Lung (tissue), 12 donors: ENCODE measurements around the gene ZG16B. TPM values are rescaled to one million over a fixed set of nuclear protein-coding genes. Genes with fewer than 3 reads are reported as not detected.

Source experiments
- ATAC-seq: fragments of 200-7000 bp; cut with Tn5 transposase; one replicate; pipeline ENCODE4 v1.9.1; 2020; ENCODE audit warnings: moderate number of reproducible peaks; ENCODE audit not compliant: insufficient read depth, low FRiP score
- DNase-seq, 3 donors: peaks; one replicate each; pipeline ENCODE4 v3.0.0-alpha.2; 2013 to 2017
- H3K27ac ChIP-seq, 2 donors: one replicate each; pipeline ENCODE4 v1.5.1; 2013; ENCODE audit warnings: mild to moderate bottlenecking in 2 of 2, moderate library complexity in 2 of 2, control low read depth in 1 of 2, inconsistent platforms in 1 of 2, low read depth in 1 of 2, low read length in 1 of 2
- H3K27me3 ChIP-seq, 3 donors: one replicate each; pipeline ENCODE4 v1.5.1; 2013; ENCODE audit warnings: low read length in 2 of 3; ENCODE audit not compliant: control insufficient read depth in 3 of 3, insufficient read depth in 3 of 3
- H3K36me3 ChIP-seq, 4 donors: one replicate each; pipeline ENCODE4 v1.5.1; 2013; ENCODE audit warnings: low read length in 4 of 4, mild to moderate bottlenecking in 1 of 4, moderate library complexity in 1 of 4; ENCODE audit not compliant: control insufficient read depth in 4 of 4, insufficient read depth in 4 of 4
- H3K4me1 ChIP-seq, 5 donors: one replicate each; pipeline ENCODE4 v1.5.1; 2013; ENCODE audit warnings: low read length in 5 of 5, mild to moderate bottlenecking in 2 of 5, moderate library complexity in 1 of 5; ENCODE audit not compliant: control insufficient read depth in 5 of 5, insufficient read depth in 5 of 5
- H3K4me3 ChIP-seq: one replicate; pipeline ENCODE4 v1.5.1; 2013; ENCODE audit warnings: mild to moderate bottlenecking, control low read depth, moderate library complexity
- H3K9ac ChIP-seq, 2 donors: one replicate each; pipeline ENCODE4 v1.5.1; 2013; ENCODE audit warnings: low read length in 2 of 2, control low read depth in 1 of 2; ENCODE audit not compliant: insufficient read depth in 1 of 2
- H3K9me3 ChIP-seq, 4 donors: one replicate each; pipeline ENCODE4 v1.5.1; 2013; ENCODE audit warnings: low read length in 3 of 4, mild to moderate bottlenecking in 1 of 4, moderate library complexity in 1 of 4; ENCODE audit not compliant: control insufficient read depth in 4 of 4, insufficient read depth in 3 of 4
- WGBS, 2 donors: extraction: QIAGEN DNeasy Blood & Tissue Kit; methylation state at CpG; one replicate each; pipeline ENCODE4 v1.1.7; 2013; 5-methylcytosine and 5-hydroxymethylcytosine counted together
- polyA plus RNA-seq, 2 donors: library from polyadenylated mRNA; stranded (reverse); fragments of 200-250 nt; gene quantifications; one replicate each; pipeline ENCODE4 v1.2.1, GENCODE V29; 2013
- total RNA-seq, 2 donors: library from RNA; depleted of rRNA in 1 of 2; stranded (reverse); fragments of >200 nt in 1 of 2; gene quantifications; one replicate each; pipeline ENCODE4 v1.2.1, GENCODE V29; 2014 to 2021
- TF ChIP-seq, protein P1 (sequence below): IDR thresholded peaks from 2 replicates; pipeline ENCODE4 v1.5.1; 2012; ENCODE audit warnings: mild to moderate bottlenecking; ENCODE audit errors: control extremely low read depth, extremely low read depth
- donor health status: control.
- donor health status: control.
- donor health status: Bipolar disorder and iron deficiency.
- donor health status: healthy.
- donor health status: DM: yes; HTN: yes; CAD: no.

The ZG16B gene
- total and polyA plus RNA-seq, 4 donors = 2.1 to 6.1 (median 4.3) TPM

DNA sequence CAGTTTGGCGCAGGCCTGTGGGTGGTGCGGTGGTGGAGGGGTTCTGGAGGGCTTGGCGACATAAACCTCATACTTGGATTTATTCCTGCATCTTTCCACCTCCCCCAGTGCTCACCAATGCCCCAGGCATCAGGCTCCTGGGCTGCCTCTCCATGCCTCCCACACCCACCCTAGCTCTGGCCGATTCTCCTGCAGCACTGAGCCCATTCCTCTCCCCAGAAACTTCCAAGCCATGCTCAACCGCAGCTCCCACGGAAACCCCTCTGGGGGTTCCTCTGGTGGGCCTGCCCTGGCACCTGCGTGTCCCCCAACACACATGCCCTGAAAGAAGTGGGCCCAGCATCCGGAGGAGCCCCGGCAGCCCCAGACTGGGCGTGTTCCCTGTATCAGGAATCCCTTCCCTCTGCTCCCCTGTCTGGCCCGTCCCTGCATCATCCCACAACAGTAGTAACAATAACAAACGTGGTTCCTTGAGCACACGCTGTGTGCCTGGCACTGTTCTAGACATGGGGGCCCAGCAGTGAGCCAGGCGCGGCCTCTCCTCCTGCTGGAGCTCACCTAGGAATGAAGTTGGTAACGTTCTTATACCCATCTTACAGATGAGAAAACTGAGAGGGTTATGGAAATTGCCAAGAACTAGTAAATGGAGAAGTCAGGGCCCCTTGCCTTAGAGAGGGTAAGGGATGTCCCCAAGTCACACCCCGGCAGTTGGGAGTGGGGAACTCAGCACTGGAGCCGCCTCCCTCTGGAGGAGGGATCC, 10.7 kb upstream of the ZG16B start:
- peak in 1 of 3 donors; percentile 7 for DNase-seq
- Histone ChIP-seq H3K27ac (no peak overlapping the region), H3K9ac (no peak overlapping the region), H3K4me1 (no peaks in the 10 kb centered on the region), H3K36me3 (no peaks in the 10 kb centered on the region), H3K4me3 (no peak overlapping the region), H3K27me3 (peaks cover 0 to 6% (median 0%) of the 10 kb centered on the region in 3 donors), H3K9me3 (no peaks in the 10 kb centered on the region)
- 84 to 88% methylated on average over 18 of the region's 18 CpGs for WGBS, 2 donors
- ATAC-seq = no peak
- TF ChIP-seq, protein P1, sequence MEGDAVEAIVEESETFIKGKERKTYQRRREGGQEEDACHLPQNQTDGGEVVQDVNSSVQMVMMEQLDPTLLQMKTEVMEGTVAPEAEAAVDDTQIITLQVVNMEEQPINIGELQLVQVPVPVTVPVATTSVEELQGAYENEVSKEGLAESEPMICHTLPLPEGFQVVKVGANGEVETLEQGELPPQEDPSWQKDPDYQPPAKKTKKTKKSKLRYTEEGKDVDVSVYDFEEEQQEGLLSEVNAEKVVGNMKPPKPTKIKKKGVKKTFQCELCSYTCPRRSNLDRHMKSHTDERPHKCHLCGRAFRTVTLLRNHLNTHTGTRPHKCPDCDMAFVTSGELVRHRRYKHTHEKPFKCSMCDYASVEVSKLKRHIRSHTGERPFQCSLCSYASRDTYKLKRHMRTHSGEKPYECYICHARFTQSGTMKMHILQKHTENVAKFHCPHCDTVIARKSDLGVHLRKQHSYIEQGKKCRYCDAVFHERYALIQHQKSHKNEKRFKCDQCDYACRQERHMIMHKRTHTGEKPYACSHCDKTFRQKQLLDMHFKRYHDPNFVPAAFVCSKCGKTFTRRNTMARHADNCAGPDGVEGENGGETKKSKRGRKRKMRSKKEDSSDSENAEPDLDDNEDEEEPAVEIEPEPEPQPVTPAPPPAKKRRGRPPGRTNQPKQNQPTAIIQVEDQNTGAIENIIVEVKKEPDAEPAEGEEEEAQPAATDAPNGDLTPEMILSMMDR = no peak

DNA sequence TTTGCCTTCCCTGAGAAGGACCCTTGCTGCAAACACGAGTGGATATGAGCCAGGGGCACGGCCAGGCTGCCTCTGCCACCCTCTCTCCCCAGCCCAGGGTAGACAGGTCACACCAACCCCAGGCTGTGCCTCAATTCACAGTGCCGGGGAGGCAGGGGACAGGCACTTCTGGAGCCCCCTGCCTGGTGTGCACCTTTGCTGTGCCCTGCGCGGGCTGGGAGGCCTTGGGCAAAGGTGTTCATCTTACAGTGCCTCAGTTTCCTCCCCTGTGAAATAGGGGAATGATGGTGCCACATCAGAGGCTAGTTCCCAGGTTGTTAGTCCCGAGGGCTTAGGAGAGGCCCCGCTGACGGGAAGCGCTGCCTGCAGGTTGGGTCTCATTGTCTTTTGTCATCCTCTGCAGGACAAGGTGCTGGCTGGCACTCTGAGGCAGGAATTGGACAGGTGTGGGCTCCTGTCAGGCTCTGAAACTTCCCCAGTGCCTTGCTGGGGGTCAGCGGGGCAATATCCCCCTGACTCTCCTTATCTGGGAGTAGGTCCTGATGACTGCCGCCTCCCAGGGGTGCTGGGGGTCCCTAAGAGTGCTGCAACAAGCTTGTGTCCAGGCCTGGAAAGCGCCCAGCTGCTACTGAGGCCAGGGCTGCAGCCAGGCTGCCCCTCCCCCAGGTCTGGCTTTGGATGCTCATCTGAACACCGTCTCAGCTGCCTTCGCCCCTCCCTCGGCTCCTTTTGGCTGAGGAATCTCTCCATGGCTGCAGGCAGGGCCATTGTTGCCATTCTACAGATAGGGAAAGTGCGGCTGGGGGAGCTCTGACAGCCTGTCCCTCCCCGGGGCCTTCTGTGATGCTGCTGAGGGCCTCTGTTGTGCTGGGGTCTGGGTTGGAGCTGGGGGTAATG, 9.9 kb upstream of the ZG16B start:
- Histone ChIP-seq H3K4me1 (no peaks in the 10 kb centered on the region), H3K27me3 (peaks cover 0 to 3% (median 0%) of the 10 kb centered on the region in 3 donors), H3K9ac (no peak overlapping the region), H3K4me3 (no peak overlapping the region), H3K36me3 (no peaks in the 10 kb centered on the region), H3K9me3 (no peaks in the 10 kb centered on the region), H3K27ac (no peak overlapping the region)
- TF ChIP-seq, protein P1 = no peak
- WGBS, 2 donors = 75 to 89% methylated on average over 17 of the region's 17 CpGs
- ATAC-seq (no peak), DNase-seq (no peak)

DNA sequence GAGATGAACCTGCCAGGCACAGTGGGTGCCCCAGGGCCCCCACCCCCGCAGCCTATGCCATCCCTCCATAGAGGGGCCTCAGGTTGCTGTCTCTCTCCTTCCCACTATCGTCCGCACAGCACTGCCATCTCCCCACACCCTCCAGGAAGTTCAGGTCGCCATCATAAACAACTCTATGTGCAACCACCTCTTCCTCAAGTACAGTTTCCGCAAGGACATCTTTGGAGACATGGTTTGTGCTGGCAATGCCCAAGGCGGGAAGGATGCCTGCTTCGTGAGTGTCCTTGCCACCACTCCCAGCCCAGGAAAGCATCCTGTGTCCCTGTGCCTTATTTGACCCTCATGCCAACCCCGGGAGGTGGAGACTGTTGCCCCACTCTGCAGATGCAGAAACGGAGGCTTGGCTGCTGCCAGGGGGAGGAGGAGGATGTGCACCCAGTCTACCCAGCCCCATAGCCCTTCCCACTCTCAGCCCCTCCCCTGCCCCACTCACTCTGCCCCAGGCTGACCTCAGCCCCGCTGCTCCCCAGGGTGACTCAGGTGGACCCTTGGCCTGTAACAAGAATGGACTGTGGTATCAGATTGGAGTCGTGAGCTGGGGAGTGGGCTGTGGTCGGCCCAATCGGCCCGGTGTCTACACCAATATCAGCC, 9.1 kb upstream of the ZG16B start:
- H3K4me3 ChIP-seq = no peak overlapping the region
- H3K4me1 ChIP-seq = no peaks in the 10 kb centered on the region
- TF ChIP-seq, protein P1 = no peak
- no peaks in the 10 kb centered on the region for H3K9me3 ChIP-seq
- 76 to 84% methylated on average over 14 of the region's 14 CpGs for WGBS, 2 donors
- H3K27ac ChIP-seq = no peak overlapping the region
- H3K9ac ChIP-seq = no peak overlapping the region
- peaks cover 0 to 3% (median 0%) of the 10 kb centered on the region in 3 donors for H3K27me3 ChIP-seq
- DNase-seq (no peak), ATAC-seq (no peak)
- no peaks in the 10 kb centered on the region for H3K36me3 ChIP-seq
